Ovary (tissue), 3 donors: Measurements from ENCODE around the gene SAMD4A.

Source experiments
- CTCF ChIP-seq, 3 donors: fragments of 450-650 bp in 2 of 3; fragments of 200-600 bp in 1 of 3; IDR thresholded peaks; one replicate each; pipeline versions ENCODE4 v1.5.1 to v1.8.0; 2016 to 2022; ENCODE audit warnings: antibody characterized with exemption in 3 of 3, mild to moderate bottlenecking in 1 of 3
- EP300 ChIP-seq: sonication (generic); formaldehyde crosslinking; IDR thresholded peaks from one replicate; pipeline ENCODE4 v1.6.1; 2017; ENCODE audit warnings: antibody characterized with exemption
- POLR2A ChIP-seq: fragments of 450-650 bp; IDR thresholded peaks from one replicate; pipeline ENCODE4 v1.6.1; 2017; ENCODE audit warnings: antibody characterized with exemption, mild to moderate bottlenecking, moderate library complexity
- donor health status: DM: no; HTN: no; CAD: no.

- no peak for TF ChIP-seq CTCF (IDR thresholded peaks at IDR 0.05)
- TF ChIP-seq POLR2A, result no peak
- TF ChIP-seq EP300, result no peak
Measured at GRCh38 chr14:54574528-54574927, 7.6 kb downstream of the SAMD4A start.
